ENCODE results near the gene ERFE.

Gene ERFE

DNA sequence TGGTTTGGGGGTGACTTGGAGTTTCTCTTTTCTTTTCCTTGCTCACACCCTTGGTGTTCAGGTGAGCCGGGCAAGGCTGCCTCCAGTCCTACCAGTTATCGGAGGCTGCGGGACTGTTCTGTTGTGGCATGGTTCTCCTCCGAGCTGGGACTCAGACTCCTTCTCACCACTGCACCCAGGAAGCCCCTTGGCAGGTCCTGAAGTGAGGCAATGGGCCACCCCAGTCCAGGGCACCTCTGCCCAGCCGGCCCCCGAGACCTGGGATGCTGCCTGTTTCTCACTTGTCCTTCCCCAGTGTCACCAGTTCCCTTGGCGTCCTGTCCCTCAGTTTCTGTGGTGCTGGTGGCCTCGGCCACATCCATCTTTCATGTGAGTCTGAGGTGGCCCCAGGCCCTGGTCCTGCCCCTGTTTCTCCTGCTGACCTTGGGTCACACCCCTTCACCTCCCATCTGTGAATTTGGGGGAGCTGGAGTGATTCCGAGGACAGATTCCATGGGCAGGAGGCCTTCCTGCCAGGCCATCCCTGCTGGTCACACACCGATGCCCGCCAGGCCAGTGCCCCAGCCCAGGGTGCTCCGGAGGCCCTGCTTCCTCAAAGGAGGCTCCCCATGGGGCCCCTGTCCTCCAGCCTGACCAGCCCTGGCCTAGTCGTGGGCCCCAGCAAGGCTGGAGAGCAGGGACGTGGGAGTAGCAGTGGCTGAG is 26.9 kb upstream of the ERFE start:
- Histone ChIP-seq H3K27ac (no peak overlapping the region), H3K27me3 (no peaks in the 10 kb centered on the region), H3K9me3 (no peaks in the 10 kb centered on the region), H3K36me3 (no peaks in the 10 kb centered on the region), H3K4me1 (peaks cover 0 to 14% (median 12%) of the 10 kb centered on the region in 4 donors), H3K4me3 (no peak overlapping the region)
- DNase-seq, result no peak
- TF ChIP-seq, protein P1, sequence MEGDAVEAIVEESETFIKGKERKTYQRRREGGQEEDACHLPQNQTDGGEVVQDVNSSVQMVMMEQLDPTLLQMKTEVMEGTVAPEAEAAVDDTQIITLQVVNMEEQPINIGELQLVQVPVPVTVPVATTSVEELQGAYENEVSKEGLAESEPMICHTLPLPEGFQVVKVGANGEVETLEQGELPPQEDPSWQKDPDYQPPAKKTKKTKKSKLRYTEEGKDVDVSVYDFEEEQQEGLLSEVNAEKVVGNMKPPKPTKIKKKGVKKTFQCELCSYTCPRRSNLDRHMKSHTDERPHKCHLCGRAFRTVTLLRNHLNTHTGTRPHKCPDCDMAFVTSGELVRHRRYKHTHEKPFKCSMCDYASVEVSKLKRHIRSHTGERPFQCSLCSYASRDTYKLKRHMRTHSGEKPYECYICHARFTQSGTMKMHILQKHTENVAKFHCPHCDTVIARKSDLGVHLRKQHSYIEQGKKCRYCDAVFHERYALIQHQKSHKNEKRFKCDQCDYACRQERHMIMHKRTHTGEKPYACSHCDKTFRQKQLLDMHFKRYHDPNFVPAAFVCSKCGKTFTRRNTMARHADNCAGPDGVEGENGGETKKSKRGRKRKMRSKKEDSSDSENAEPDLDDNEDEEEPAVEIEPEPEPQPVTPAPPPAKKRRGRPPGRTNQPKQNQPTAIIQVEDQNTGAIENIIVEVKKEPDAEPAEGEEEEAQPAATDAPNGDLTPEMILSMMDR (IDR thresholded peaks at IDR 0.05), result no peak
- intact Hi-C loops (cut with DNase I; ENCODE audit: low total_unique reads), result loop anchor here (5.0 kb wide), 1 partner anchor 70 kb away; the partner anchor contains the start of gene SCLY

DNA sequence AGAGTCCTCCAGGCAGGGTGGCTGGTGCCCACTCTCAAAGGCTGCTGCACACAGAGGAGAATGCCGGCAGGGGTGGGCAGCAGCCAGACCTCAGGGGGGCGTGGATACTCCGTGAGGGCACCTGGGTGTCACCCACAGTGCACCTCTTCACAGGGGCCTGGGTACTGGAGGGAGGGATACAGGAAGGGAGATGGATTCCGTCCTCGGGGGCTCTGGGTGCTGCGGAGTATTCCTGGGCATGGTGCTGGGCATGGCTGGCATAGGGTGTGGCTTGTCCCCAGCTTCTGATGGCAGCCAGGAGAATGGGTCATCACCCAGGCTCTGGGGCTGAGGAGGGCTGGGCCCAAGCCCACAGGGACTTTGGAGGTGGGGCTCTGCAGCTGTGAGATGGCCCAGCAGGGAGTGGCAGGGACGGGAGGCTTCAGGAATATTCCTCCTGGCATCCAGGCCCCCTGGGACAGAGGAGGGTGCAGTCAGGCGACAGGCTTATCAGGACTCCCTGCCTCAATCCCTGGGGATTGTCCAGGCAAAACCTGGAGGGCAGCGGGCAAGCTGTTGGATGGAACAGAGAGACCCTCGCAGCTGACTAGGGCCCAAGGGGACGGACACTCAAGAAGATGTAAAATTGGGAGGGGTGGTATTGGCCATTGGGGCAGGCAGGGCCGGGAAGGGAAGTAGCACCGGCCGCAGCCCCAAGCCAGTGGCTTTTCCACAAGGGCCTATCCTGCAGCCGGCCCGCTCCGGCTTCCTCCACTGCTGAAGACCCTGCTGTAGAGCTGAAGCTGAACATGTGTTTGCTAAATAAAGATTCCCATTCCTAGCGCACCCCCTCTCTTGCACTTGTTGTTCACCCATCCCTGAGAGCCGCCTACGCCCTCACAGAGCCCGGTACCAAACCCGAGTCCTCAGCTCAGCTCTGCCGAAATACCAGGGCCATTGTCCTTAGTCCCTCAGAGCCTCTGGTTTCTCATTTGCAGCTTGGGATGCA is 26.0 kb upstream of the ERFE start:
- peak in 1 of 2 donors; percentile 62 for DNase-seq
- H3K36me3 ChIP-seq, result no peaks in the 10 kb centered on the region
- H3K4me1 ChIP-seq, result peaks cover 0 to 15% (median 11%) of the 10 kb centered on the region in 4 donors
- no peaks in the 10 kb centered on the region for H3K27me3 ChIP-seq
- no peak overlapping the region for H3K4me3 ChIP-seq
- TF ChIP-seq, protein P1 (IDR thresholded peaks at IDR 0.05), result no peak
- intact Hi-C loops (cut with DNase I; ENCODE audit: low total_unique reads), result loop anchor here (5.0 kb wide), 1 partner anchor 70 kb away; the partner anchor contains the start of gene SCLY
- H3K9me3 ChIP-seq, result no peaks in the 10 kb centered on the region
- no peak overlapping the region for H3K27ac ChIP-seq

DNA sequence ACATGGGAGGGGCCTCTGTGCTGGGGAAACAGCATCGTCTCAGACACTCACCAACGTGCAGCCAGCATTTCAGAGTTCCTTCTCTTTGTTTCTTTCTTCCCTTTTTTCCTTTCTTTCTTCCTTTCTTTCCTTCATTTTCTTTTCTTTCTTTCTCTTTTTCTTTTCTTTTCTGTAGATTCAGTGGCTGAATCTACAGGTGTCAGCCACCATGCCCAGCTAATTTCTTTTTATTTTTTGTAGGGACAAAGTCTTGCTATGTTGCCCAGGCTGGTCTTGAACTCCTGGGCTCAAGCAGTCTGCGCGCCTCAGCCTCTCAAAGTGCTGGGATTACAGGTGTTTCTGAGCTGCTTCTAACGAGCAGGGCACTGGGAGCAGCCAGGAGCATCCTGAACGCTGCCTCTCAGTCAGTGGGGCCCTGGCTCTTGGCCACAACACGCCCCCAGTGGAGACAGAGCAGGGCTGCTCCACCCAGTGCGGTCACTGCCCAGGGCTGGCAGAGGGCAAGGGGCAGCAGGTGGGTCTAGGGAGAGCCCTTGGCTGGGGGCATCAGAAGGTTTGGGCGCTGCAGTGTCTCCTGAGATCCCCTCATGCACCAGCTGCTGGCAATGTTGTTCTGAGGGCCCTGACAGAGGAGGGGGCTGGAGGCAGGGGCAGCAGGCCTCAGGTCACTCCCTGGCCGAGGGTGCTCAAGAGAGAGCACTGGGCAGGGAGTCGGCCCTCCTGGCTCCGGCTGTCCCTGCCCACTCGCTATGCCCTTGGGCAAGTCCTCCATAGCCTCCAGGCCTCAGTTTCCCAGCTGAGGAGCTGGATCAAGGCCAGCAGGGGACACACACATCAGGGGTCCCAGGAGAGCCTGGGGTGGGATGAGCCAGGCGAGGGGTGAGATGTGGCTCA is 25.0 kb upstream of the ERFE start:
- Histone ChIP-seq H3K4me3 (no peak overlapping the region), H3K36me3 (no peaks in the 10 kb centered on the region), H3K27me3 (no peaks in the 10 kb centered on the region), H3K9me3 (no peaks in the 10 kb centered on the region), H3K4me1 (peaks cover 0 to 25% (median 20%) of the 10 kb centered on the region in 4 donors), H3K27ac (no peak overlapping the region)
- TF ChIP-seq, protein P1 (IDR thresholded peaks at IDR 0.05), result no peak
- intact Hi-C loops (cut with DNase I; ENCODE audit: low total_unique reads), result loop anchor here (5.0 kb wide), 1 partner anchor 71 kb away; the partner anchor contains the start of gene SCLY
- DNase-seq, result no peak

DNA sequence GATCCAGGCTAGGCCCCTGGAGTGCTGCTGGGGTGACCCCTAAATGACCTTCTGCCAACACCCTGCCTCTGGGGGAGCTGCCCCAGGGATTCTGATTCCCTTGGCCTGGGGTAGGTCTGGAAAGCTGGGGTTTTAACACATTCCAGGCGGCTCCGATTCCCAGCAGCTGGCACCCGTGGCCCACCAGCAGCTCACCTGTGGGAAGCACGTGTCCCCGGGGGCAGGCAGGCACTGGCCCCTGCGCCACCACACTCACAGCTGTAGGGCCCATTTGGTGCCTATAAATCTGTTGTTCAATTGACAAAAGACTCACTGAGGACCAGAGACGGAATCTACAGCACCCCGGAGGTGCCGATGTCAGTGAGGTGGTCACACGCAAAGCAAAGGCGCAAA is 24.4 kb upstream of the ERFE start:
- TF ChIP-seq, protein P1 (IDR thresholded peaks at IDR 0.05), result no peak
- H3K27ac ChIP-seq, result no peak overlapping the region
- no peak overlapping the region for H3K4me3 ChIP-seq
- H3K36me3 ChIP-seq, result no peaks in the 10 kb centered on the region
- intact Hi-C loops (cut with DNase I; ENCODE audit: low total_unique reads), result loop anchor here (5.0 kb wide), 1 partner anchor 72 kb away; the partner anchor contains the start of gene SCLY
- H3K27me3 ChIP-seq, result no peaks in the 10 kb centered on the region
- peaks cover 0 to 32% (median 26%) of the 10 kb centered on the region in 4 donors for H3K4me1 ChIP-seq
- no peak for DNase-seq
- H3K9me3 ChIP-seq, result no peaks in the 10 kb centered on the region
